ENCODE data around the gene CLC.
"Not testable (repeated sequence)": the region's sequence is repeated elsewhere in the genome, so short reads cannot be mapped to it uniquely, and the experiment has no call there.

The CLC gene

GRCh38 chr19:39728040-39728439 lies 9.8 kb downstream of the CLC start:
- no peak for DNase-seq (ENCODE audit: low read depth)

DNA sequence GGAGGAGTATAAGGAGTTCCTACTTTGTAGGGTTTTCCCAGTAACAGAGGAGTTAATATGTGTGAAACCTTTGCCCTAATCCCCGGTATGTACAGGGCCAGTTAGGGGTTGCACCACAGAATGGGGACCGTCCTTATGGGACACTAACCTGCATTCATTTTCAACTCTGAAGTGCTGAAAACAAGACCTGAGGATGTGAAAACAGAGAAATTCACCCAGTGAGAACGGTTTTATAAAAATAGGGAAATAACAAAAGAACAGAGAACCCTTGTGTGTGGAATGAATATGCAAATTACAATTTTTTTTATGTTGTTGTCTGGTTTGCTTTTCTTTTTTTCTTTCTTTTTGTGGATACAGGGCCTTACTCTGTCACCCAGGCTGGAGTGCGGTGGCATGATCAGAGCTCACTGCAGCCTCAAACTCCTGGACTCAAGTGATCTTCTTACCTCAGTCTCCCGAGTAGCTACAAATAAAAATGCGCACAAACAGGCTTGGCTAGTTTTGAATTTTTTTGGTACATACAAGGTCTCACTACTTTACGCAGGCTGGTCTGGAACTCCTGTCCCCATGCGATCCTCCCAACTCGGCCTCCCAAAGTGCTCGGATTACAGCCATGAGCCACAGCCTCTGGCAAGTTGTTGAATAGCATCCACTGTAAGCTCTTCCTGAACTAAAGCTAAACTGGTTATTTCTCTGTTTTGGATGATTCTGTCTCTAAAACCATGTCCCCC lies 10.6 kb downstream of the CLC start:
- no peak for DNase-seq (ENCODE audit: low read depth)

GRCh38 chr19:39725995-39726394 lies 11.8 kb downstream of the CLC start:
- no peak for DNase-seq (ENCODE audit: low read depth)

DNA sequence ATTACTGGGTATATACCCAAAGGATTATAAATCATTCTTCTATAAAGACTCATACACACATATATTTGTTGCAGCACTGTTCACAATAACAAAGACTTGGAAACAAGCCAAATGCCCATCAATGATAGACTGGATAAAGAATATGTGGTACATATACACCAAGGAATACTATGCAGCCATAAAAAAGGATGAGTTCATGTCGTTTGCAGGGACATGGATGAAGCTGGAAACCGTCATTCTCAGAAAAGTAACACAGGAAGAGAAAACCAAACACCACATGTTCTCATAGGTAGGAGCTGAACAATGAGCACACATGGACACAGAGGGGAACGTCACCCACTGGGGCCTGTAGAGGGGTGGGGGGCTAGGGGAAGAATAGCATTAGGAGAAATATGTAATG lies 17.7 kb downstream of the CLC start:
- not testable (repeated sequence) for DNase-seq (ENCODE audit: low read depth)

GRCh38 chr19:39710333-39710890 lies 27.4 kb downstream of the CLC start:
- DNase-seq (ENCODE audit: low read depth) = no peak

DNA sequence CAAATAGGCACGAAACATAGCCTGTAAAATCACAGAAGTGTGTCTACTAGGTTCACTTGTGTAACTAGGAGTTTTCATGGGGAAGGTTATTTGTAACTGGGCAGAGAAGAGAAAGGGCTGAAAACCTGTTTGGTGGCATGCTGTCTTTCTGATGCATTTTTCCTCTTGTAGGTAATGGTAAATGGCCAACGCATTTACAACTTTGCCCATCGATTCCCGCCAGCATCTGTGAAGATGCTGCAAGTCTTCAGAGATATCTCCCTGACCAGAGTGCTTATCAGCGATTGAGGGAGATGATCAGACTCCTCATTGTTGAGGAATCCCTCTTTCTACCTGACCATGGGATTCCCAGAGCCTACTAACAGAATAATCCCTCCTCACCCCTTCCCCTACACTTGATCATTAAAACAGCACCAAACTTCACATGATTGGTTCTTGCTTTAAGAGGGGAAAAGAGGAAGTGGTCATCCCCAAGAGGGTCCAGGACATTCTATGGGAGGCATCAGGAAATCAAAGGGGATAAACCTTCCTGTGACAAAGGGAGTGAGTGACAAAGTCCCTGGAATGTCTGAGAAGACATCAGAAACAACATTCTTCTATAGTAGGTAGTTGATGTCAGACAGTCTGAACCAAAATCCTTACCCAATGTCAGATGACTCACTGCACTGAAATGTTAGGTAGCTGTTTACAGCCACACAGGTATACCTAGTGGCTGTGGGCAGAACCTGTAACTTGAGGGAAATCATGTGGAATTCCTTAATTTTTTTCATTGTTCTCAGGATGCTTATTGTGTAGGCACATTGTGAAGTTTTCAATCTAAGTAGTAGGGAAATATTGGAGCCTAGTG lies 28.6 kb downstream of the CLC start:
- DNase-seq (ENCODE audit: low read depth) = no peak

- no peak for DNase-seq (ENCODE audit: low read depth)
These were observed 29.2 kb downstream of the CLC start for GRCh38 chr19:39708594-39708993.

DNA sequence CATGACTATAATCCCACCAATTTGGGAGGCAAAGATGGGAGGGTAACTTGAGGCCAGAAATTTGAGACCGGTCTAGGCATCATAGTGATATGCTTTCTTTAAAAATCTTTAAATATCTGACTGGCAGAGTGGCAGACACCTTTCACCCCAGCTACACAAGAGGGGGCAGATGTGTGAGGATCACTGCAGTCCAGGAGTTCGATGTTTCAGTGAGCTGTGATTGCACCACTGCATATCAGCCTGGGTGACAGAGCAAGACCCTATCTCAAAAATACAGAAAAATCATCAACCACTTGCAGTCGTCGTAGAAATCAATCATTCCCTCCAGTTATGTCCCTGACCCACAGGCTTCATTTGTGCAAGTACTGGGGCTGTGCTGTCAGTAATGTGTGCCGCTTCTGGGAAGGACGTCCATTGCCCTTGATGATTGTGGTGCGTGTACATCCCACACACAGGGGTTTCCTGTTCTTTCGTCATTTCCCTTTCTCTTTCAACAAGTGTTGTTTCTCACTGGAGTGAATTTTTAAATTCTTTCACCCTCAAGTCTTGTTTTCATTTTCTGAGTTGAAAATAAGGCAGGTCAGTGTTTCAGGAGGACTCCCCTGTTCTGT lies 32.1 kb downstream of the CLC start:
- DNase-seq (ENCODE audit: low read depth) = no peak

GRCh38 chr19:39704181-39705044 lies 33.4 kb downstream of the CLC start, which contains the start of gene LGALS14:
Gene LGALS14 (plus strand): TSS chr19:39704481. CDS start chr19:39704529, 48 bp downstream.
- no peak for DNase-seq (ENCODE audit: low read depth)

DNA sequence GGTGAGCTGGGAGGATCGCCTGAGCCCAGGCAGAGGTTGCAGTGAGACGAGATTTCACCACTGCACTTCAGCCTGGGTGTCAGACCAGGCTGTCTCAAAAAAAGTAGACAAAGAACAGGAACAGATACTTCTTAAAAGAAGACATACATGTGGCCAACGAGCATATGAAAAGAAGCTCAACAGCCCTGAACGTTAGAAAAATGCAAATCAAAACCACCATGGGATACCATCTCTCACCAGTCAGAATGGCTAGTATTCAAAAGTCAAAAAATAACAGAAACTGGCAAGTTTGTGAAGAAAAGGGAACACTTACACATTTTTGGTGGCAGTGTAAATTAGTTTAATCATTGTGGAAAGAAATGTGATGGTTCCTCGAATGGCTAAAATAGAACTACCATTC lies 36.5 kb downstream of the CLC start:
- no peak for DNase-seq (ENCODE audit: low read depth)

- DNase-seq (ENCODE audit: low read depth) = no peak
These were observed 39.3 kb downstream of the CLC start for GRCh38 chr19:39698535-39698934.

- no peak for DNase-seq (ENCODE audit: low read depth)
These were observed 41.4 kb downstream of the CLC start for GRCh38 chr19:39696387-39696786.

GRCh38 chr19:39695759-39696158 lies 42.1 kb downstream of the CLC start:
- DNase-seq (ENCODE audit: low read depth) = no peak

DNA sequence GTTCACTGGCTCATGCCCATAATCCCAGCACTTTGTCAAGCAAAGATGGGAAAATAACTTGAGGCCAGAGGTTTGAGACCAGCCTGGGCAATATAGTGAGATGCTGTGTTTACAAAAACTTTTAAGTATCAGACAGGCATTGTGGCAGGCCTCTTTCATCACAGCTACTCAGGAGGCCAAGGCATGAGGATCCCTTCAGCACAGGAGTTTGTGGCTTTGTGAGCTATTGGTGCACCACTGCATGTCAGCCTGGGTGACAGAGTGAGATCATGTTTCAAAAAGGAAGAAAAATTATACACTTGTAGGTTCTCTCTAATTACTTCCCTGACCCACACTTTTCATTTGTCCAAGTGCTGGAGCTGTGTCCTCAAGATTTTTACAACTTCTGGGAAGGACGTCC lies 45.0 kb downstream of the CLC start:
- no peak for DNase-seq (ENCODE audit: low read depth)

GRCh38 chr19:39692166-39692565 lies 45.7 kb downstream of the CLC start:
- no peak for DNase-seq (ENCODE audit: low read depth)

- DNase-seq (ENCODE audit: low read depth) = not testable (repeated sequence)
These were observed 49.2 kb downstream of the CLC start for GRCh38 chr19:39688637-39689036.

GRCh38 chr19:39686739-39687138 lies 51.1 kb downstream of the CLC start:
- no peak for DNase-seq (ENCODE audit: low read depth)

DNA sequence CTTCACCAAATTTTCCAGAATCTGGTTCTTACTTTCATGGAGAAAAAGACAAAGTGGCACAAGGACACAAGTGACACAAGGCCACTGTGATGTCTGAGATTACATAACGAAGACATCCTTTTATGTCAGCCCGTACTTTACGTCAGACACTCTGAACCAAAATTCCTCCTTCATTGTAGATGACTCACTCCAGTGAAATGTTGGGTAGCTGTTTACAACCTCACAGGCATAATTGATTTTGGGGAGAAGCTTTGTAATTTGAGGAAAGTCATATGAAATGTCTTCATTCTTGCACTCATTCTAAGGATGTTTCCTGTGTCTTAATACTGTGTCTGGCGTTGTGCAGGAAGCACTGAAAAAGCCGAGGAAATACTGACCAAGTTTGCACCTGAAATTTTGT lies 53.6 kb downstream of the CLC start:
- DNase-seq (ENCODE audit: low read depth) = no peak

DNA sequence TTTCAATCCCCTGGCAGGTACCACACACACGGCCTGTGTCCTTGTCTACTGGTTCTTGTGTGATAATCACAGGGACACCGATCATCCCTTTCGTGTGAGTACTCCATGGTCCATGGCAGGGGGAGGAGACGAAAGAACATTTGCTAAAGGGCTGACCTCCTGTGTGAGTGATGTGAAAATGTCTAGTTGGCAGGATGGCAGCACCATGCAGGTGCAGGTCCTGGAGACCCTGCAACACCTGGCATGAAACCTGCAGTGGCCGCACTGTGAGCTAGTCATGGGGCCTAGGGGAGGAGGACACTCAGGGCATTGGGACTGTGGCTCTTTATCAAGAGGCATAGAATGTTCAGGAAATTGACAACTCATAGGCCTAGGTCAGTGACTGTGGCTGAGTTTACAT lies 56.4 kb downstream of the CLC start:
- DNase-seq (ENCODE audit: low read depth) = no peak
